SU-DHL-6 (cell line): ENCODE measurements around the gene LRRC73.
"Not testable (repeated sequence)": the region's sequence is repeated elsewhere in the genome, so short reads cannot be mapped to it uniquely, and the experiment has no call there.

Experiments used
- H2AFZ ChIP-seq: fragments of 200-600 bp; sonication (generic); 2 replicates; pipeline ENCODE4 v1.6.1; 2014; ENCODE audit warnings: low read depth, mild to moderate bottlenecking, moderate library complexity, mixed read lengths, antibody characterized with exemption, low read length; ENCODE audit not compliant: severe bottlenecking
- H3F3A ChIP-seq: fragments of 200-600 bp; shearing (Covaris generic); 2 replicates; pipeline ENCODE4 v1.6.0; 2016; ENCODE audit warnings: antibody characterized with exemption, mild to moderate bottlenecking; ENCODE audit not compliant: insufficient read depth
- H3K27ac ChIP-seq: fragments of 200-600 bp; sonication (generic); 2 replicates; pipeline ENCODE4 v1.5.1; 2016; ENCODE audit warnings: low read depth, mild to moderate bottlenecking, low read length, moderate library complexity, mixed read lengths
- H3K27me3 ChIP-seq: fragments of 200-600 bp; sonication (generic), shearing (Covaris generic); 2 replicates; pipeline ENCODE4 v1.6.0; 2014; ENCODE audit warnings: mild to moderate bottlenecking, low read length
- H3K36me3 ChIP-seq: fragments of 200-600 bp; sonication (generic); 2 replicates; pipeline ENCODE4 v1.6.1; 2014; ENCODE audit warnings: mild to moderate bottlenecking, low read length, mixed read lengths
- H3K4me2 ChIP-seq: fragments of 300-600, 200-600 bp; shearing (Covaris generic), sonication (generic); 2 replicates; pipeline ENCODE4 v1.6.0; 2014; ENCODE audit warnings: low read length, low read depth, mild to moderate bottlenecking; ENCODE audit not compliant: poor library complexity, severe bottlenecking
- H3K4me3 ChIP-seq: fragments of 200-600 bp; sonication (generic); 2 replicates; pipeline ENCODE4 v1.5.1; 2014; ENCODE audit warnings: antibody characterized with exemption, low read length, mild to moderate bottlenecking, mixed read lengths; ENCODE audit not compliant: insufficient read depth, poor library complexity, severe bottlenecking
- H3K79me2 ChIP-seq: fragments of 200-600 bp; sonication (generic); 2 replicates; pipeline ENCODE4 v1.6.1; 2014; ENCODE audit warnings: mild to moderate bottlenecking, low read length, moderate library complexity; ENCODE audit not compliant: insufficient read depth
- H3K9ac ChIP-seq: fragments of 200-600 bp; sonication (generic); 2 replicates; pipeline ENCODE4 v1.7.0; 2014; ENCODE audit warnings: mild to moderate bottlenecking, low read length
- H3K9me2 ChIP-seq: fragments of 200-600 bp; sonication (generic); replicated peaks from 2 replicates; pipeline ENCODE4 v1.6.1; 2014; ENCODE audit warnings: low read length; ENCODE audit not compliant: insufficient read depth
- H3K9me3 ChIP-seq: fragments of 200-600 bp; sonication (generic); 2 replicates; pipeline ENCODE4 v1.6.1; 2014; ENCODE audit warnings: low read length, mixed read lengths; ENCODE audit not compliant: insufficient read depth
- H4K20me1 ChIP-seq: fragments of 200-600 bp; sonication (generic); 2 replicates; pipeline ENCODE4 v1.6.1; 2014; ENCODE audit warnings: low read depth, mild to moderate bottlenecking, antibody characterized with exemption, low read length, moderate library complexity, mixed read lengths
- EZH2phosphoT487 ChIP-seq: fragments of 200-600 bp; sonication (generic), shearing (Covaris generic); conservative IDR thresholded peaks from 2 replicates; pipeline ENCODE4 v1.6.1; 2018; ENCODE audit warnings: mild to moderate bottlenecking, antibody characterized with exemption, low read length, moderate library complexity, mixed read lengths
- TF ChIP-seq, protein P1 (sequence below): fragments of 200-600 bp; sonication (generic); IDR thresholded peaks from one replicate; pipeline ENCODE4 v1.5.1; 2017; ENCODE audit warnings: antibody characterized with exemption, mild to moderate bottlenecking, low read length, moderate library complexity; ENCODE audit not compliant: insufficient read depth, poor library complexity, severe bottlenecking

The LRRC73 gene

DNA sequence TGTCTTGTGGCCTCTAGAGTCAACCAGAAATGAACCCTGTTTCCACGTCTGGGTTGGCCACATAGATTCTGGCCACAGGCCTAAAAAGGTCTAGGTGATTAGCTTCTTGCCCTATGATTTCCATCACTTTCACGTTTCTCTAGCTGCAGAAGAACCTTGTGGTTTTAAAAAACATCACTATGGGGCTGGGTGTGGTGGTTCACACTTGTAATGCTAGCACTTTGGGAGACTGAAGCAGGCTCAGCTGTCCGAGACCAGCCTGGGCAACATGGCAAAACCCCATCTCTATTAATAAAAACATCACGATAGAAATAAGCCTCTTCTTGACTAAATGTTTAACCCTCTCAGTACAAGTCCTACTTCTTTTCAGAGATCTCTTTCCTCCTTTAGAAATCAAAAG lies 34.3 kb upstream of the LRRC73 start:
- Histone ChIP-seq H3K4me3 (no peak overlapping the region), H3K27me3 (no peaks in the 10 kb centered on the region), H3F3A (no peaks in the 10 kb centered on the region), H3K36me3 (peaks cover 60% of the 10 kb centered on the region), H3K4me2 (no peak overlapping the region), H4K20me1 (no peaks in the 10 kb centered on the region), H2AFZ (no peak overlapping the region), H3K79me2 (no peaks in the 10 kb centered on the region), H3K27ac (no peak overlapping the region), H3K9me2 (no peaks in the 10 kb centered on the region), H3K9ac (no peak overlapping the region), H3K9me3 (no peaks in the 10 kb centered on the region)
- TF ChIP-seq EZH2phosphoT487 = no peak
- TF ChIP-seq, protein P1, sequence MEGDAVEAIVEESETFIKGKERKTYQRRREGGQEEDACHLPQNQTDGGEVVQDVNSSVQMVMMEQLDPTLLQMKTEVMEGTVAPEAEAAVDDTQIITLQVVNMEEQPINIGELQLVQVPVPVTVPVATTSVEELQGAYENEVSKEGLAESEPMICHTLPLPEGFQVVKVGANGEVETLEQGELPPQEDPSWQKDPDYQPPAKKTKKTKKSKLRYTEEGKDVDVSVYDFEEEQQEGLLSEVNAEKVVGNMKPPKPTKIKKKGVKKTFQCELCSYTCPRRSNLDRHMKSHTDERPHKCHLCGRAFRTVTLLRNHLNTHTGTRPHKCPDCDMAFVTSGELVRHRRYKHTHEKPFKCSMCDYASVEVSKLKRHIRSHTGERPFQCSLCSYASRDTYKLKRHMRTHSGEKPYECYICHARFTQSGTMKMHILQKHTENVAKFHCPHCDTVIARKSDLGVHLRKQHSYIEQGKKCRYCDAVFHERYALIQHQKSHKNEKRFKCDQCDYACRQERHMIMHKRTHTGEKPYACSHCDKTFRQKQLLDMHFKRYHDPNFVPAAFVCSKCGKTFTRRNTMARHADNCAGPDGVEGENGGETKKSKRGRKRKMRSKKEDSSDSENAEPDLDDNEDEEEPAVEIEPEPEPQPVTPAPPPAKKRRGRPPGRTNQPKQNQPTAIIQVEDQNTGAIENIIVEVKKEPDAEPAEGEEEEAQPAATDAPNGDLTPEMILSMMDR = no peak

DNA sequence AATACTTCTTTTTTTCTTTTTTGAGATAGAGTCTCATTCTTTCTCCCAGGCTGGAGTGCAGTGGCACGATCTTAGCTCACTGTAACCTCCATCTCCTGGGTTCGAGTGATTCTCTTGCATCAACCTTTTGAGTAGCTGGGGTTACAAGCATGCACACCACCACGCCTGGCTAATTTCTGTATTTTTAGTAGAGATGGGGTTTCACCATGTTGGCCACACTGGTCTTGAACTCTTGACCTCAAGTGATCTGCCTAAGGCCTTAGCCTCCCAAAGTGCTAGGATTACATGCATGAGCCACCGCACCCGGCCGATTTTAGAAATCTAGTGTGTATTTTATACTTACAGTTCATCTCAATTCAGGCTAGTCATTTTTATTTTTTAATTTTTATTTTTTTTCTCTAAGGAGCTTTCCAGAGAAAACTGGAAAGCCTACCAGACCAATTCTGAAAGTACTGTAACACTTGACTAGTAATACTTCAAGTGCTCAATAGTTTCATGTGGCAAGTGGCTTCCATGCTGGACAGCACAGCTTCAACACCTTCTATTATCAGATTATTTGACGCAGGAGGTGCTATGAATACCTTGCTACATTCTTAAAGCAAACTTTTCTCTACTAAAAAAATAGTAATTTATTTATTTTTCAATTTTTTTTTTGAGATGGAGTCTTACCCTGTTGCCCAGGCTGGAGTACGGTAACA lies 31.8 kb upstream of the LRRC73 start:
- peaks cover 55% of the 10 kb centered on the region for H3K36me3 ChIP-seq
- H3K79me2 ChIP-seq = no peaks in the 10 kb centered on the region
- H2AFZ ChIP-seq = no peak overlapping the region
- H3K27me3 ChIP-seq = no peaks in the 10 kb centered on the region
- H3K9me3 ChIP-seq = no peaks in the 10 kb centered on the region
- H3F3A ChIP-seq = no peaks in the 10 kb centered on the region
- no peak for TF ChIP-seq EZH2phosphoT487
- TF ChIP-seq, protein P1 = no peak
- no peak overlapping the region for H3K9ac ChIP-seq
- no peaks in the 10 kb centered on the region for H3K9me2 ChIP-seq
- H3K27ac ChIP-seq = no peak overlapping the region
- no peaks in the 10 kb centered on the region for H4K20me1 ChIP-seq
- no peak overlapping the region for H3K4me2 ChIP-seq
- H3K4me3 ChIP-seq = no peak overlapping the region

DNA sequence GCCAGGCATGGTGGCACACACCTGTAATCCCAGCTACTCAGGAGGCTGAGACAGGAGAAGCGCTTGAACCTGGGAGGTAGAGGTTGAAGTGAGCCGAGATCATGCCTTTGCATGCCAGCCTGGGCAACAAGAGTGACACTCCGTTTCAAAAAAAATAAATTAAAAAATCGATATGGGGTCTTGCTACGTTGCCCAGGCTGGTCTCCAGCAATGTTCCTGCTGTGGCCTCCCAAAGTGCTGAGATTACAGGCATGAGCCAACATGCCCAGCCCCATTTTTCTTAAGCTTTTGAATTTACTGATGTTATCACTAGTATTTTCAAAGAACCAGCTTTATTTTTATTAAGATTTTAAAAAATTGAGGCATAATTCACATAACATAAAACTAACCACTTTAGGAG lies 30.4 kb upstream of the LRRC73 start:
- Histone ChIP-seq H4K20me1 (no peaks in the 10 kb centered on the region), H3K27me3 (no peaks in the 10 kb centered on the region), H3K4me2 (no peak overlapping the region), H3K9me2 (no peaks in the 10 kb centered on the region), H3K36me3 (peaks cover 45% of the 10 kb centered on the region), H3K4me3 (no peak overlapping the region), H3K27ac (no peak overlapping the region), H3F3A (no peaks in the 10 kb centered on the region), H3K9ac (no peak overlapping the region), H3K9me3 (no peaks in the 10 kb centered on the region), H3K79me2 (no peaks in the 10 kb centered on the region), H2AFZ (no peak overlapping the region)
- no peak for TF ChIP-seq EZH2phosphoT487
- TF ChIP-seq, protein P1 = no peak

DNA sequence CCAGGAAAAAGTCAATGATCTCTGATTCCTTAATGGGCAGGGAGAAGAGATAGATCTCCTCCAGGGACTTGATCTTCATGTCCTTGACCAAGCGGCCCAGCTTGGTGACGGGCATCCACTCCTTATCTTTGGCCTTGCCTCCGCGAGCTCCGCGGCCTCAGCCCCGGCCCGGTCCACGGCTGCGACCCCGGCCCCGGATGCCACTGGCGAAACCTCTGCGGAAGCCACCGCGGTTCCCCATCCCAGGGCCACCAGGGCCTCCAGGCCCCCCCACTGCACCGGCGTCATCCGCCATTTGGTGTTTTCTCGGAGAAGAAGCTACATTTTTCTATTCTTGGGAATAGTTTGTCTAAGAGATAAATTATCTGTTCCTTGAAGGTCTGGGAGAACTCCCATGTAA lies 29.3 kb upstream of the LRRC73 start:
- not testable (repeated sequence) for H3K9ac ChIP-seq, H3K4me3 ChIP-seq, H2AFZ ChIP-seq, H3K9me2 ChIP-seq, H4K20me1 ChIP-seq, H3K79me2 ChIP-seq, H3K4me2 ChIP-seq, H3F3A ChIP-seq, H3K27me3 ChIP-seq, H3K27ac ChIP-seq, H3K9me3 ChIP-seq
- H3K36me3 ChIP-seq = peaks cover 42% of the 10 kb centered on the region

DNA sequence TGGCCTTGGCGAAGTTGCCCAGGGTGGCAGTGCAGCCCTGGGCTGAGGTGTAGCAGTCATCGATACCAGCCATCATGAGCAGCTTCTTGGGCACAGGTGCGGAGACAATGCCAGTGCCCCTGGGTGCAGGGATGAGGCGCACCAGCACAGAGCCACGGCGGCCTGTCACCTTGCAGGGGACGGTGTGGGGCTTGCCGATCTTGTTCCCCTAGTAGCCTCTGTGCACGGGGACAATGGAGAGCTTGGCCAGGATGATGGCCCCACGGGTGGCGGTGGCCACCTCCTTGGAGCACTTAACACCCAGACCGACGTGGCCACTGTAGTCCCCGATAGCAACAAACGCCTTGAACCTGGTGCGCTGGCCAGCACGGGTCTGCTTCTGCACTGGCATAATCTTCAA lies 28.8 kb upstream of the LRRC73 start:
- H2AFZ ChIP-seq, H3K4me3 ChIP-seq, H4K20me1 ChIP-seq, H3K79me2 ChIP-seq, H3K4me2 ChIP-seq, H3K9ac ChIP-seq, H3K9me3 ChIP-seq, H3K27ac ChIP-seq, H3K27me3 ChIP-seq, H3F3A ChIP-seq, H3K9me2 ChIP-seq: not testable (repeated sequence)
- peaks cover 38% of the 10 kb centered on the region for H3K36me3 ChIP-seq
